Liver (tissue), 9 donors: Measurements from ENCODE around the gene NUDT16L1. TPM values are rescaled to one million over a fixed set of nuclear protein-coding genes. Genes with fewer than 3 reads are reported as not detected.

ENCODE experiments used
- DNase-seq: peaks from one replicate; pipeline ENCODE4 v3.0.0-alpha.2; 2017; ENCODE audit warnings: low spot score
- H3K27ac ChIP-seq, 2 donors: one replicate each; pipeline ENCODE4 v1.7.0; 2013; ENCODE audit warnings: inconsistent platforms in 2 of 2, low read length in 2 of 2, control low read depth in 1 of 2, low read depth in 1 of 2, mild to moderate bottlenecking in 1 of 2
- H3K27me3 ChIP-seq, 4 donors: one replicate each; pipeline versions ENCODE4 v1.6.1 to v1.7.0; 2013; ENCODE audit warnings: low read length in 3 of 4, inconsistent platforms in 1 of 4, mild to moderate bottlenecking in 1 of 4, moderate library complexity in 1 of 4; ENCODE audit not compliant: control insufficient read depth in 4 of 4, insufficient read depth in 4 of 4
- H3K36me3 ChIP-seq, 4 donors: one replicate each; pipeline versions ENCODE4 v1.6.1 to v1.7.0; 2013; ENCODE audit warnings: low read length in 3 of 4, mild to moderate bottlenecking in 3 of 4, low read depth in 1 of 4, moderate library complexity in 1 of 4; ENCODE audit not compliant: control insufficient read depth in 4 of 4, insufficient read depth in 3 of 4
- H3K4me1 ChIP-seq, 4 donors: one replicate each; pipeline versions ENCODE4 v1.6.1 to v1.7.0; 2013; ENCODE audit warnings: low read length in 3 of 4, mild to moderate bottlenecking in 3 of 4, moderate library complexity in 1 of 4; ENCODE audit not compliant: control insufficient read depth in 4 of 4, insufficient read depth in 4 of 4
- H3K4me3 ChIP-seq, 3 donors: one replicate each; pipeline versions ENCODE4 v1.6.1 to v1.7.0; 2013; ENCODE audit warnings: low read length in 3 of 3, control low read depth in 1 of 3, low read depth in 1 of 3, mild to moderate bottlenecking in 1 of 3
- H3K9ac ChIP-seq, 2 donors: one replicate each; pipeline ENCODE4 v1.7.0; 2013; ENCODE audit warnings: low read length in 2 of 2, mild to moderate bottlenecking in 2 of 2, moderate library complexity in 2 of 2, control low read depth in 1 of 2, low read depth in 1 of 2
- H3K9me3 ChIP-seq, 4 donors: one replicate each; pipeline versions ENCODE4 v1.6.1 to v1.7.0; 2013; ENCODE audit warnings: low read length in 3 of 4; ENCODE audit not compliant: control insufficient read depth in 4 of 4
- ATF3 ChIP-seq: IDR thresholded peaks from 2 replicates; pipeline ENCODE4 v1.6.1; 2016; ENCODE audit warnings: antibody characterized with exemption
- EGR1 ChIP-seq, 2 donors: IDR thresholded peaks; 2 replicates each; pipeline ENCODE4 v1.6.1; 2016 to 2018; ENCODE audit warnings: antibody characterized with exemption in 2 of 2, low read depth in 2 of 2
- FOXA1 ChIP-seq: IDR thresholded peaks from 2 replicates; pipeline ENCODE4 v1.6.1; 2016; ENCODE audit warnings: antibody characterized with exemption
- FOXA2 ChIP-seq: IDR thresholded peaks from 2 replicates; pipeline ENCODE4 v1.6.1; 2016; ENCODE audit warnings: antibody characterized with exemption
- GABPA ChIP-seq, 2 donors: IDR thresholded peaks in 1 of 2; conservative IDR thresholded peaks in 1 of 2; 2 replicates each; pipeline ENCODE4 v1.6.1; 2016; ENCODE audit warnings: antibody characterized with exemption in 2 of 2, mild to moderate bottlenecking in 1 of 2, moderate library complexity in 1 of 2
- HNF4A ChIP-seq, 2 donors: conservative IDR thresholded peaks; 2 replicates each; pipeline ENCODE4 v1.6.1; 2016; ENCODE audit warnings: antibody characterized with exemption in 2 of 2, mild to moderate bottlenecking in 2 of 2
- HNF4G ChIP-seq: IDR thresholded peaks from 2 replicates; pipeline ENCODE4 v1.6.1; 2016; ENCODE audit warnings: antibody characterized with exemption
- JUND ChIP-seq, 2 donors: IDR thresholded peaks; 2 replicates each; pipeline ENCODE4 v1.6.1; 2016; ENCODE audit warnings: antibody characterized with exemption in 2 of 2
- MAX ChIP-seq: IDR thresholded peaks from 2 replicates; pipeline ENCODE4 v1.6.1; 2016; ENCODE audit warnings: antibody characterized with exemption
- RAD21 ChIP-seq, 2 donors: IDR thresholded peaks; 2 replicates each; pipeline ENCODE4 v1.6.1; 2016; ENCODE audit warnings: antibody characterized with exemption in 2 of 2, mild to moderate bottlenecking in 2 of 2
- REST ChIP-seq: IDR thresholded peaks from 2 replicates; pipeline ENCODE4 v1.6.1; 2016; ENCODE audit warnings: antibody characterized with exemption, mild to moderate bottlenecking
- RXRA ChIP-seq, 2 donors: IDR thresholded peaks; 2 replicates each; pipeline ENCODE4 v1.6.1; 2017 to 2018; ENCODE audit warnings: antibody characterized with exemption in 2 of 2, mild to moderate bottlenecking in 1 of 2
- SP1 ChIP-seq: IDR thresholded peaks from 2 replicates; pipeline ENCODE4 v1.6.1; 2018; ENCODE audit warnings: antibody characterized with exemption, mild to moderate bottlenecking
- TAF1 ChIP-seq: conservative IDR thresholded peaks from 2 replicates; pipeline ENCODE4 v1.6.1; 2016; ENCODE audit warnings: antibody characterized with exemption, mild to moderate bottlenecking
- YY1 ChIP-seq: IDR thresholded peaks from 2 replicates; pipeline ENCODE4 v1.6.1; 2016; ENCODE audit warnings: antibody characterized with exemption, mild to moderate bottlenecking
- ZBTB33 ChIP-seq: IDR thresholded peaks from 2 replicates; pipeline ENCODE4 v1.6.1; 2016; ENCODE audit warnings: antibody characterized with exemption
- WGBS: extraction: QIAGEN DNeasy Blood & Tissue Kit; methylation state at CpG from one replicate; pipeline ENCODE4 v1.1.7; 2013; 5-methylcytosine and 5-hydroxymethylcytosine counted together
- polyA plus RNA-seq, 2 donors: library from polyadenylated mRNA; stranded (reverse) in 1 of 2; unstranded in 1 of 2; fragments of 200-250 nt in 1 of 2; fragments of >200 nt in 1 of 2; fragmentation: Nextera tagmentation in 1 of 2; extraction: Ambion mirVana in 1 of 2; gene quantifications; one replicate each; pipeline versions ENCODE4 v1.2.1 to v1.2.3, GENCODE V29; 2013 to 2015
- total RNA-seq, 2 donors: library from RNA; depleted of rRNA; stranded (reverse); fragments of >200 nt; gene quantifications; one replicate each; pipeline ENCODE4 v1.2.3, GENCODE V29; 2014
- donor health status: healthy.
- donor health status: healthy.
- donor health status: healthy.
- donor health status: healthy.
- donor health status: healthy.

Gene NUDT16L1
- total and polyA plus RNA-seq, 4 donors = 22.4 to 43.4 (median 36.3) TPM

GRCh38 chr16:4660454-4661007 is 32.8 kb upstream of the NUDT16L1 start:
- H3K9ac ChIP-seq = no peak overlapping the region
- H3K27ac ChIP-seq = peak overlapping the region in 1 of 2 donors; percentile 53
- TF ChIP-seq EGR1 (IDR thresholded peaks at IDR 0.05; ENCODE audit: low read depth in 2 of 2) (no peak), GABPA (IDR thresholded peaks at IDR 0.05 in 1 of 2, conservative IDR thresholded peaks at IDR 0.05 in 1 of 2) (no peak), REST (no peak), YY1 (no peak), RXRA (IDR thresholded peaks at IDR 0.05) (no peak), SP1 (no peak), JUND (IDR thresholded peaks at IDR 0.05) (no peak)
- H3K4me3 ChIP-seq = no peak overlapping the region
- peak; percentile 49 for DNase-seq
- no peaks in the 10 kb centered on the region for H3K9me3 ChIP-seq
- H3K27me3 ChIP-seq = no peaks in the 10 kb centered on the region
- peaks cover 0 to 14% (median 9%) of the 10 kb centered on the region in 4 donors for H3K36me3 ChIP-seq
- WGBS = 54% methylated on average over 18 of the region's 18 CpGs
- H3K4me1 ChIP-seq = peaks cover 15 to 42% (median 28%) of the 10 kb centered on the region in 4 donors

- TF ChIP-seq YY1 (no peak), SP1 (no peak), EGR1 (IDR thresholded peaks at IDR 0.05; ENCODE audit: low read depth in 2 of 2) (no peak), FOXA1 (no peak), HNF4G (no peak), RXRA (IDR thresholded peaks at IDR 0.05) (no peak), RAD21 (IDR thresholded peaks at IDR 0.05) (no peak), FOXA2 (no peak), TAF1 (no peak), ZBTB33 (no peak), GABPA (IDR thresholded peaks at IDR 0.05 in 1 of 2, conservative IDR thresholded peaks at IDR 0.05 in 1 of 2) (no peak), REST (no peak), MAX (no peak), HNF4A (conservative IDR thresholded peaks at IDR 0.05) (no peak), ATF3 (no peak), JUND (IDR thresholded peaks at IDR 0.05) (no peak)
- Histone ChIP-seq H3K27ac (peak overlapping the region; percentile 32), H3K4me1 (peaks cover 18 to 53% (median 35%) of the 10 kb centered on the region in 4 donors), H3K36me3 (peaks cover 0 to 9% (median 5%) of the 10 kb centered on the region in 4 donors), H3K9ac (no peak overlapping the region), H3K27me3 (no peaks in the 10 kb centered on the region), H3K4me3 (no peak overlapping the region), H3K9me3 (no peaks in the 10 kb centered on the region)
- 72% methylated on average over 11 of the region's 11 CpGs for WGBS
- DNase-seq = no peak
Observed at GRCh38 chr16:4661661-4662060, 31.7 kb upstream of the NUDT16L1 start.
